PC-3 (cell line): Measurements from ENCODE around the gene CD276.

ENCODE experiments used
- CTCF ChIP-seq: fragments of 300-600 bp; sonication (generic); conservative IDR thresholded peaks from 2 replicates; pipeline ENCODE4 v1.5.1; 2017; ENCODE audit warnings: antibody characterized with exemption, low read depth, mild to moderate bottlenecking, low read length
- EZH2 ChIP-seq: fragments of 300-600 bp; sonication (generic); IDR thresholded peaks from one replicate; pipeline ENCODE4 v1.6.1; 2017; ENCODE audit warnings: antibody characterized with exemption, mild to moderate bottlenecking, low read length; ENCODE audit not compliant: unreplicated experiment

DNA sequence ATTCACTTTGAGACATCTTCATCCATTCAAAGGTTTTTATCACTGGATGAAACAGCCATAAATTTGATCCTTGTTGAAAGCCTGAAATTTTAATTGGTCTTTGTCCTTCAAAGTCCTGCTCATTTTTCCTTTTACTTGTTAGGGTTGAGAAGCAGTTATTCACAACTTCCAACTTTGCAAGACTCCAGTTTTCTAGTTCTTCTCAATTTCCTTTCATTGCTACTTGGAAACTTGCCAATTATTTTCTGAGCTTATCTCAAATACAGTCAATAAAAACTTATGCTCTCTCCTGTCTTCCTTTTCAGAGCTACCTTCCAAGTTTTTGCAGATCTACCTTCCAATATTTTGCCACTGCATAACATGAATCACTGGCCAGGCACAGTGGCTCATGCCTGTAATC, 23.7 kb upstream of the CD276 start:
- TF ChIP-seq CTCF (no peak), EZH2 (no peak)
